CD14-positive monocyte (primary cell): ENCODE measurements around the gene SEPTIN10. TPM values are rescaled to one million over a fixed set of nuclear protein-coding genes. Genes with fewer than 3 reads are reported as not detected.

ENCODE experiments used
- DNase-seq, 3 donors: peaks; one replicate each; pipeline ENCODE4 v3.0.0-alpha.2; 2011 to 2022
- H2AFZ ChIP-seq: 2 replicates; pipeline ENCODE4 v1.6.0; 2012; ENCODE audit warnings: mild to moderate bottlenecking, low read depth, low read length, inconsistent platforms; ENCODE audit not compliant: insufficient read depth, poor library complexity, severe bottlenecking
- H3K27ac ChIP-seq, 2 donors: 1 replicate in 1 of 2; 2 replicates in 1 of 2; pipeline ENCODE4 v1.5.1; 2012 to 2013; ENCODE audit warnings: low read length in 2 of 2, control low read depth in 1 of 2, inconsistent platforms in 1 of 2, low read depth in 1 of 2, mild to moderate bottlenecking in 1 of 2
- H3K27me3 ChIP-seq, 2 donors: one replicate each; pipeline versions ENCODE4 v1.6.0 to v1.6.1; 2011 to 2013; ENCODE audit warnings: low read length in 2 of 2; ENCODE audit not compliant: control insufficient read depth in 2 of 2, insufficient read depth in 2 of 2
- H3K36me3 ChIP-seq, 2 donors: replicated peaks in 1 of 2; 1 replicate in 1 of 2; 2 replicates in 1 of 2; pipeline versions ENCODE4 v1.5.1 to v1.6.1; 2012 to 2013; ENCODE audit warnings: low read length in 2 of 2, control low read depth in 1 of 2, inconsistent platforms in 1 of 2, mild to moderate bottlenecking in 1 of 2; ENCODE audit not compliant: insufficient read depth in 2 of 2, control insufficient read depth in 1 of 2
- H3K4me1 ChIP-seq, 2 donors: 1 replicate in 1 of 2; 2 replicates in 1 of 2; pipeline versions ENCODE4 v1.5.1 to v1.6.1; 2012 to 2013; ENCODE audit warnings: low read length in 2 of 2, control low read depth in 1 of 2, inconsistent platforms in 1 of 2, mild to moderate bottlenecking in 1 of 2, moderate library complexity in 1 of 2; ENCODE audit not compliant: insufficient read depth in 2 of 2, control insufficient read depth in 1 of 2
- H3K4me2 ChIP-seq: replicated peaks from 2 replicates; pipeline ENCODE3; 2012; ENCODE audit warnings: low read length, moderate library complexity, mild to moderate bottlenecking; ENCODE audit not compliant: poor library complexity, severe bottlenecking; ENCODE audit errors: extremely low read depth
- H3K4me3 ChIP-seq, 3 experiments: fragments of 200-600 bp in 1 of 3; sonication (generic) in 1 of 3; replicated peaks in 1 of 3; 1 replicate in 2 of 3; 2 replicates in 1 of 3; pipeline ENCODE4 v1.5.1; 2011 to 2013; ENCODE audit warnings: low read length in 3 of 3, mild to moderate bottlenecking in 3 of 3, control low read depth in 2 of 3, low read depth in 2 of 3, inconsistent platforms in 1 of 3, moderate library complexity in 1 of 3
- H3K79me2 ChIP-seq: 2 replicates; pipeline ENCODE4 v1.6.0; 2012; ENCODE audit warnings: mild to moderate bottlenecking, control low read depth, inconsistent platforms, low read length, moderate library complexity; ENCODE audit not compliant: insufficient read depth
- H3K9ac ChIP-seq: 2 replicates; pipeline ENCODE4 v1.6.0; 2017; ENCODE audit warnings: low read length, mild to moderate bottlenecking; ENCODE audit not compliant: insufficient read depth, poor library complexity, severe bottlenecking
- H3K9me3 ChIP-seq, 2 donors: replicated peaks in 1 of 2; 1 replicate in 1 of 2; 2 replicates in 1 of 2; pipeline versions ENCODE4 v1.5.1 to v1.6.1; 2012 to 2013; ENCODE audit warnings: low read length in 2 of 2, control low read depth in 1 of 2; ENCODE audit not compliant: control insufficient read depth in 1 of 2, insufficient read depth in 1 of 2
- H4K20me1 ChIP-seq: 2 replicates; pipeline ENCODE4 v1.6.0; 2012; ENCODE audit warnings: mild to moderate bottlenecking, low read length, control low read depth, moderate library complexity; ENCODE audit not compliant: insufficient read depth
- H3K27ac Mint-ChIP-seq, 7 donors: one replicate each; pipeline ENCODE4 v1.8.0; 2020; ENCODE audit warnings: mild to moderate bottlenecking in 7 of 7, mixed read lengths in 7 of 7, moderate library complexity in 6 of 7, inconsistent platforms in 2 of 7
- H3K27me3 Mint-ChIP-seq, 3 donors: one replicate each; pipeline ENCODE4 v1.8.0; 2021 to 2022; ENCODE audit warnings: low read depth in 3 of 3, mild to moderate bottlenecking in 3 of 3, mixed read lengths in 3 of 3, moderate library complexity in 3 of 3, inconsistent platforms in 1 of 3
- H3K36me3 Mint-ChIP-seq, 2 donors: one replicate each; pipeline ENCODE4 v1.8.0; 2020; ENCODE audit warnings: mixed read lengths in 2 of 2, inconsistent platforms in 1 of 2, mild to moderate bottlenecking in 1 of 2
- H3K4me1 Mint-ChIP-seq: one replicate; pipeline ENCODE4 v1.8.0; 2020; ENCODE audit warnings: mild to moderate bottlenecking, mixed read lengths
- H3K4me3 Mint-ChIP-seq, 2 donors: one replicate each; pipeline ENCODE4 v1.8.0; 2020; ENCODE audit warnings: mild to moderate bottlenecking in 2 of 2, mixed read lengths in 2 of 2, moderate library complexity in 1 of 2
- H3K9me3 Mint-ChIP-seq, 7 donors: one replicate each; pipeline ENCODE4 v1.8.0; 2020 to 2022; ENCODE audit warnings: mixed read lengths in 7 of 7, mild to moderate bottlenecking in 6 of 7, moderate library complexity in 6 of 7, inconsistent platforms in 2 of 7
- CTCF ChIP-seq: fragments of 200-600 bp; IDR thresholded peaks from one replicate; pipeline ENCODE4 v1.8.0; 2022; ENCODE audit warnings: antibody characterized with exemption, mild to moderate bottlenecking
- WGBS: methylation state at CpG from one replicate; pipeline ENCODE4 v1.1.5; 2013; ENCODE audit warnings: missing lambda C conversion rate; ENCODE audit not compliant: insufficient coverage; 5-methylcytosine and 5-hydroxymethylcytosine counted together
- intact Hi-C, 2 donors: fragments of 100-400 bp; cut with micrococcal nuclease; formaldehyde crosslinking; loops; one replicate each; pipeline versions ENCODE4 v1.15.0 to v1.15.1; 2023
- polyA plus RNA-seq, 3 donors: library from polyadenylated mRNA; depleted of rRNA in 1 of 3; unstranded in 2 of 3; stranded (reverse) in 1 of 3; fragments of 300-500 nt in 2 of 3; fragments of >200 nt in 1 of 3; fragmentation: Illumina TruSeq in 2 of 3; gene quantifications; 1 replicate in 2 of 3; 2 replicates in 1 of 3; pipeline ENCODE4 v1.2.3, GENCODE V29; 2012 to 2021

Gene SEPTIN10
- polyA plus RNA-seq, 3 donors: 4.2 to 6.8 (median 4.4) TPM

DNA sequence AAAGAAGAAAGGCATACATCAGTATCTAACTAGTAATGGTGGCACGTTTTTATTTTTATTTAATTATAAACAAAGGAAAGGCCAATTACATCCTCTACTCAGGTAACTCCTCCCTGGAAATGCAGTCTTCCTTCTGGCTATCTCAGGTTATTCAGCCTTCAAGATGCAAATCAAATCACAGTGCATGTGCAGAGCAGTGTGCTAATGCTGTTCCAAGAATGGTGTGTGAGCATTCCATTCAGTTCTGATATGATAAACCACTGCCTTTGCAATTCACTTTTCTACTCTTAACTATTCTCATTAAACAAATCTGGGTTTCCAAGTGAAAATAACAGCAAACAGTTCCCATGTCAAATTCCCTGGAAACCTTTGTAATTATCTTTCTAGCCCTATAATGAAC is 38.4 kb downstream of the SEPTIN10 start:
- Histone ChIP-seq H3K4me1 (no peaks in the 10 kb centered on the region), H3K4me3 (no peak overlapping the region), H2AFZ (no peak overlapping the region), H3K9me3 (no peaks in the 10 kb centered on the region), H3K79me2 (no peaks in the 10 kb centered on the region), H3K27me3 (no peaks in the 10 kb centered on the region), H3K36me3 (no peaks in the 10 kb centered on the region), H3K27ac (no peak overlapping the region), H3K4me2 (no peak overlapping the region), H4K20me1 (no peaks in the 10 kb centered on the region), H3K9ac (no peak overlapping the region)
- H3K4me3 Mint-ChIP-seq: no peak overlapping the region
- no peak for TF ChIP-seq CTCF
- intact Hi-C loops: no loop called here
- no CpG with 5 or more reads among the region's 1 CpG for WGBS
- H3K9me3 Mint-ChIP-seq: no peaks in the 10 kb centered on the region
- DNase-seq: no peak
- no peaks in the 10 kb centered on the region for H3K36me3 Mint-ChIP-seq
- no peak overlapping the region for H3K27ac Mint-ChIP-seq
- H3K4me1 Mint-ChIP-seq: no peaks in the 10 kb centered on the region
- peaks cover 0 to 4% (median 2%) of the 10 kb centered on the region in 3 donors for H3K27me3 Mint-ChIP-seq

DNA sequence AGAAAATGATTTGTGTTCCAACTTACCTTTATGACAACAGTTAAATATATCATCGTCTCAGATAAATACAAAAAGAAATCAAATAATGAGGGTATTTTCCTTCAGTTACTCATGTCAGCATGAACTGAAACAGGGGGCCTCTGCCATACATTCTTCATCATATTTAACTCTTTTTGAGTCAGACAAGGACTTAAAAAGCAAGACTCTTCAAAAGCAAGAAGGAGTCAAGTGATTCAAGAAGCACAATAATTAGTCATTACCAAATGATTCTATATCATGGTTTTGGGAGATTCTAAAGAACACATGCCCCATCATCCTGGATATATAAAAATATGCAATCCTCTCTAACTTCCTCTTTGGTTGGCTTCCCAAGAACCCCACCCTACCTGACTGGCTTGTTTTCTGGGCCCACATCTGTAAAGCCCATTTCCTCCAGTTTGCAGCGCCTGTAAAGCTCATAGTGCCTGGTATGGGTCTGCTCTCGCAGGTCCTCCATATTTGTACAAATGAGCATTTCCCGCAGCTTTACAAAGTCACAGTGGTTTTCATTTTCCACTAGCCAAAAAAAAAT is 49.7 kb downstream of the SEPTIN10 start:
- Mint-ChIP-seq H3K9me3 (peaks cover 0 to 2% (median 0%) of the 10 kb centered on the region in 7 donors), H3K4me3 (no peak overlapping the region), H3K27me3 (peaks cover 2 to 4% (median 2%) of the 10 kb centered on the region in 3 donors), H3K4me1 (peaks cover 8% of the 10 kb centered on the region), H3K27ac (no peak overlapping the region), H3K36me3 (peaks cover 3 to 14% of the 10 kb centered on the region in 2 donors)
- no peak for TF ChIP-seq CTCF
- no peaks in the 10 kb centered on the region for H4K20me1 ChIP-seq
- DNase-seq: no peak
- H3K36me3 ChIP-seq: no peaks in the 10 kb centered on the region
- 38% methylated on average over 2 of the region's 4 CpGs for WGBS
- H3K9me3 ChIP-seq: no peaks in the 10 kb centered on the region
- no peaks in the 10 kb centered on the region for H3K4me1 ChIP-seq
- no peak overlapping the region for H3K27ac ChIP-seq
- H2AFZ ChIP-seq: no peak overlapping the region
- intact Hi-C loops: no loop called here
- no peaks in the 10 kb centered on the region for H3K79me2 ChIP-seq
- no peak overlapping the region for H3K4me2 ChIP-seq
- H3K9ac ChIP-seq: no peak overlapping the region
- H3K27me3 ChIP-seq: no peaks in the 10 kb centered on the region
- no peak overlapping the region for H3K4me3 ChIP-seq
